C4-2B (cell line): ENCODE results near the gene MMP20.

Experiments used
- CTCF ChIP-seq: fragments of 450-650 bp; conservative IDR thresholded peaks from 2 replicates; pipeline ENCODE4 v1.5.1; 2017; ENCODE audit warnings: mild to moderate bottlenecking
- ZFX ChIP-seq: fragments of 450-650 bp; IDR thresholded peaks from 2 replicates; pipeline ENCODE4 v1.6.1; 2017

DNA sequence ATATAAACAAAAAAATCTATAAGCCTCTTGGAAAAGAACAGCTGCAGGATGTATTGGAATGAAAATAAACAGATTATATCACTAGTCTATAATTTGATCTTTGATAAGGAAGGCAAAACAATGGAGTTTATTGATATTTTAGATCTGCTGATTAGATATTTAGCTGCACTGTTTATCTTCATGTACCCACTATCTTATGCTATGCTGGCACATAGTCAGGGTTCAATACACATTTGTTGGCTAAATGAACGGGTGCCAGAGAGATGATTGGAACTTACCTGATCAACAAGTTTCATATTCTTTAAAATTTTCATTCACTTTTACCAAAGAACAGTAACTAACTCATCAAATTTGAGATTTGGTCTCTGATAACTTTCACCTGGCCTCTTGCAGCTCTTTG, 26.9 kb downstream of the MMP20 start:
- no peak for TF ChIP-seq CTCF
- TF ChIP-seq ZFX, result no peak
